Endothelial cell of umbilical vein (primary cell): ENCODE data around the gene SLAMF1. TPM values are rescaled to one million over a fixed set of nuclear protein-coding genes. Genes with fewer than 3 reads are reported as not detected.

Source experiments
- BruUV-seq: library from RNA; stranded (reverse); fragments of 400-500 nt; replicated peaks from 2 replicates; lab custom pipeline; 2021; lab: Mats Ljungman, UMichigan
- CTCF ChIA-PET: fragments of 300-600, 350-600 bp; sonication (Branson Sonifier 250); formaldehyde crosslinking; loops from one replicate; lab custom pipeline; 2021; ENCODE audit warnings: antibody characterized with exemption, inconsistent platforms; lab: Charles Lee
- POLR2A ChIA-PET: fragments of 300-600, 350-600 bp; sonication (Branson Sonifier 250); formaldehyde crosslinking; loops from one replicate; lab custom pipeline; 2021; ENCODE audit warnings: antibody characterized with exemption, inconsistent platforms; lab: Charles Lee
- DNase-seq: peaks from one replicate; pipeline ENCODE4 v3.0.0-alpha.2; 2011; ENCODE audit warnings: low read depth, low spot score
- FAIRE-seq: peaks from 2 replicates; lab custom pipeline; 2011; peaks lifted over from hg19 to GRCh38; lab: Jason Lieb, UNC
- H2AFZ ChIP-seq: 2 replicates; pipeline ENCODE4 v1.6.0; 2012; ENCODE audit warnings: low read depth, low read length, control low read depth, inconsistent platforms
- H3K27ac ChIP-seq: 2 replicates; pipeline ENCODE4 v1.5.1; 2011; ENCODE audit warnings: low read depth, mild to moderate bottlenecking, control low read depth, low read length, moderate library complexity; ENCODE audit not compliant: insufficient read depth
- H3K27me3 ChIP-seq, 2 experiments: 2 replicates each; pipeline versions ENCODE4 v1.6.0 to v1.6.1; 2011; ENCODE audit warnings: low read length in 2 of 2, mixed read lengths in 1 of 2; ENCODE audit not compliant: control insufficient read depth in 2 of 2, insufficient read depth in 2 of 2
- H3K36me3 ChIP-seq, 2 experiments: 2 replicates in 1 of 2; 3 replicates in 1 of 2; pipeline ENCODE4 v1.5.1; 2011; ENCODE audit warnings: low read length in 2 of 2, mild to moderate bottlenecking in 1 of 2, moderate library complexity in 1 of 2; ENCODE audit not compliant: control insufficient read depth in 2 of 2, insufficient read depth in 2 of 2; ENCODE audit errors: extremely low read depth in 1 of 2
- H3K4me1 ChIP-seq: 3 replicates; pipeline ENCODE4 v1.5.1; 2011; ENCODE audit warnings: mild to moderate bottlenecking, low read length; ENCODE audit not compliant: control insufficient read depth, insufficient read depth; ENCODE audit errors: extremely low read depth
- H3K4me2 ChIP-seq: 2 replicates; pipeline ENCODE4 v1.6.1; 2011; ENCODE audit warnings: low read length, control low read depth, mixed read lengths; ENCODE audit not compliant: insufficient read depth
- H3K4me3 ChIP-seq, 3 experiments: fragments of 200-600 bp in 1 of 3; sonication (generic), shearing (Covaris generic) in 1 of 3; replicated peaks in 1 of 3; 2 replicates each; pipeline ENCODE4 v1.5.1; 2011 to 2016; ENCODE audit warnings: control low read depth in 3 of 3, low read length in 3 of 3, mild to moderate bottlenecking in 2 of 3, inconsistent platforms in 1 of 3, low read depth in 1 of 3, moderate library complexity in 1 of 3; ENCODE audit not compliant: insufficient read depth in 1 of 3
- H3K79me2 ChIP-seq: 2 replicates; pipeline ENCODE4 v1.6.0; 2012; ENCODE audit warnings: low read length, inconsistent platforms; ENCODE audit not compliant: control insufficient read depth, insufficient read depth
- H3K9ac ChIP-seq: replicated peaks from 2 replicates; pipeline ENCODE3; 2011; ENCODE audit warnings: low read length, control low read depth; ENCODE audit not compliant: insufficient read depth; ENCODE audit errors: extremely low read depth
- H3K9me1 ChIP-seq: replicated peaks from 3 replicates; pipeline ENCODE4 v1.6.0; 2011; ENCODE audit warnings: mild to moderate bottlenecking, low read length; ENCODE audit not compliant: control insufficient read depth, insufficient read depth; ENCODE audit errors: extremely low read depth
- H3K9me3 ChIP-seq: replicated peaks from 2 replicates; pipeline ENCODE4 v1.5.1; 2012; ENCODE audit warnings: low read length, inconsistent platforms; ENCODE audit not compliant: control insufficient read depth, insufficient read depth
- H4K20me1 ChIP-seq: replicated peaks from 2 replicates; pipeline ENCODE3; 2011; ENCODE audit warnings: mild to moderate bottlenecking, low read length; ENCODE audit not compliant: control insufficient read depth, insufficient read depth; ENCODE audit errors: extremely low read depth
- EZH2 ChIP-seq: IDR thresholded peaks from 2 replicates; pipeline ENCODE4 v1.6.1; 2012; ENCODE audit warnings: borderline replicate concordance, low read depth, mild to moderate bottlenecking, moderate library complexity, low read length, inconsistent platforms; ENCODE audit not compliant: severe bottlenecking
- FOS ChIP-seq: IDR thresholded peaks from 2 replicates; pipeline ENCODE4 v1.6.1; 2011; ENCODE audit warnings: mild to moderate bottlenecking, low read length, moderate library complexity, borderline replicate concordance; ENCODE audit not compliant: insufficient read depth
- GATA2 ChIP-seq: IDR thresholded peaks from 2 replicates; pipeline ENCODE4 v1.7.0; 2011; ENCODE audit warnings: low read depth, mild to moderate bottlenecking, moderate library complexity, mixed read lengths, low read length; ENCODE audit not compliant: insufficient read length, insufficient read depth
- JUN ChIP-seq: IDR thresholded peaks from 2 replicates; pipeline ENCODE4 v1.6.1; 2011; ENCODE audit warnings: borderline replicate concordance, low read depth; ENCODE audit not compliant: insufficient read length, insufficient read depth
- MYC ChIP-seq: IDR thresholded peaks from one replicate; pipeline ENCODE4 v1.6.1; 2011; ENCODE audit warnings: mild to moderate bottlenecking, low read depth, low read length
- POLR2A ChIP-seq: IDR thresholded peaks from 2 replicates; pipeline ENCODE4 v1.6.1; 2012; ENCODE audit warnings: low read depth, mild to moderate bottlenecking, control low read depth, low read length
- POLR2AphosphoS5 ChIP-seq: IDR thresholded peaks from 2 replicates; pipeline ENCODE4 v1.6.1; 2012; ENCODE audit warnings: low read depth, mild to moderate bottlenecking, control low read depth, low read length, moderate library complexity; ENCODE audit not compliant: insufficient read depth
- dilution Hi-C: fragments of 300-500 bp; cut with MboI; formaldehyde crosslinking; loops from one replicate; pipeline ENCODE4 v1.15.0; 2019; ENCODE audit warnings: low sequenced_read_pairs; ENCODE audit not compliant: extremely low pct_ligation_motif_present
- intact Hi-C: fragments of 100-400 bp; cut with micrococcal nuclease; formaldehyde crosslinking; loops from one replicate; pipeline ENCODE4 v1.10.0; 2022
- polyA plus RNA-seq, 4 experiments: library from polyadenylated mRNA; depleted of rRNA in 3 of 4; stranded (reverse) in 3 of 4; unstranded in 1 of 4; fragments of >200 nt; gene quantifications; 2 replicates each; pipeline versions ENCODE4 v1.2.1 to v1.2.3, GENCODE V29; 2011 to 2012; ENCODE audit warnings: missing spikeins in 1 of 4
- total RNA-seq: library from RNA; stranded (reverse); gene quantifications from 2 replicates; pipeline ENCODE4 v1.2.3, GENCODE V29; 2021
- TF ChIP-seq, protein P1 (sequence below): IDR thresholded peaks from 2 replicates; pipeline ENCODE4 v1.6.1; 2011; ENCODE audit not compliant: insufficient read depth, insufficient read length
- TF ChIP-seq, protein P2 (sequence below), 2 donors: IDR thresholded peaks; 1 replicate in 1 of 2; 2 replicates in 1 of 2; pipeline ENCODE4 v1.5.1; 2011; ENCODE audit warnings: low read length in 2 of 2, mild to moderate bottlenecking in 2 of 2, moderate library complexity in 2 of 2, control low read depth in 1 of 2, inconsistent platforms in 1 of 2, low read depth in 1 of 2; ENCODE audit not compliant: insufficient read depth in 1 of 2; ENCODE audit errors: extremely low read depth in 1 of 2

Gene SLAMF1
- total and polyA plus RNA-seq, 2 donors (not counting 3 experiments of a cell fraction or from before 2014, with no cell fraction given), result not detected

DNA sequence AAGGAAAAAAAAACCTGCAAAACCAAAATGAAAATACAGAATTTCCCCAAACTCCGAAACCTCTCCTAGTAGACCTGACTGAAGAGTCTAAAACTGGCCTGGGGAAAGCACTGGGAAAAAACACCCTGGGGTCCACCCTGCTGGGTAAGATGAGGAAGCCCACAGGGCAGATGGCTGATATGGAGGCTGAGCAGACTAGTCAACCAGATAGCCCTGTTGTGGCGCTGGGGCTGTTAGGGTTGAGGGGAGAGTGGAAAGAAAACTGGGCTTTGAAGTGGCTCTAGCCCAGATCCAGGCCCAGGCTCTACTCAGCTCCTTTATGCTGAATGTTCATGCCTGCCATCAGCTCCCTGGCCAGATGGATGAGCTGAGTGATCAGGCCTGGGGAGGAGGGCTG lies 6.8 kb upstream of the SLAMF1 start:
- H3K27me3 ChIP-seq, result no peaks in the 10 kb centered on the region
- FAIRE-seq (no peak), DNase-seq (no peak)
- no peaks in the 10 kb centered on the region for H3K9me3 ChIP-seq
- no peak for TF ChIP-seq FOS
- no peak for TF ChIP-seq EZH2
- H3K4me3 ChIP-seq, result no peak overlapping the region
- intact Hi-C loops, result no loop called here
- no peak overlapping the region for H3K27ac ChIP-seq
- H3K9me1 ChIP-seq, result no peaks in the 10 kb centered on the region
- no peak overlapping the region for H2AFZ ChIP-seq
- H3K36me3 ChIP-seq, result no peaks in the 10 kb centered on the region
- H3K4me2 ChIP-seq, result no peak overlapping the region
- no peaks in the 10 kb centered on the region for H3K4me1 ChIP-seq
- H3K9ac ChIP-seq, result no peak overlapping the region
- BruUV-seq, result no TSS peak
- dilution Hi-C loops, result no loop called here
- no peaks in the 10 kb centered on the region for H3K79me2 ChIP-seq
- POLR2A ChIA-PET, result no interaction called here
- CTCF ChIA-PET, result no interaction called here
- no peaks in the 10 kb centered on the region for H4K20me1 ChIP-seq

DNA sequence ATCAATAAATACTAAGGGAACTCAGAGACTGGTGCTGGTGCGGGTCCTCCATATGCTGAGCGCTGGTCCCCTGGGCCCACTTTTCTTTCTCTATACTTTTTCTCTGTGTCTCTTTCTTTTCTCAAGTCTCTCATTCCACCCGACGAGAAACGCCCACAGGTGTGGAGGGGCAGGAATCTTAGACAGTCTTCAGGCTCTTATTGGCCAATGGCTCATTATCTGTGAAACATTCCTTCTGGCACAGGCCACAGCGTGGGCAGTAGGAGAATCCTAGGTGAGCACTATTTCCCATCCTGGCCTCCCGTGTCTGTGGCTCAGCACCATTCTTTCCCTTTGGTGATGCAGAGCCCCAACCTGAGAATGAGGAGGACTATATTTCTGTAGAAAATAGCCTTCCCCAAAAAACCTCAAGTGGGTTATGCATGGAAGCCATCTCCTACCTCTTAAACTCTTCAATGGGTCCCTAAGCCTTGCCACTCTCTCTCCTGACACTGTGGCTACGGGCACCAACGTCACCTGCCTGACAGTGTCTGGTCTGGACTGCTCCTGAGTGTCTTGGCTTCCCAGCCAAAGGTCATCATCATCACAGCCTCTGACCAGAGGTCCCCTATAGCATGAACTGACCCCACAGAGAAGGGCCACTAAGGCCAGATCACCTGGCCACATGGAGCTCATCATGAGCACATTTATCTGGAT lies 6.2 kb upstream of the SLAMF1 start:
- Histone ChIP-seq H3K27ac (no peak overlapping the region), H3K27me3 (no peaks in the 10 kb centered on the region), H3K9me3 (no peaks in the 10 kb centered on the region), H4K20me1 (no peaks in the 10 kb centered on the region), H3K4me1 (no peaks in the 10 kb centered on the region), H3K4me3 (no peak overlapping the region), H3K9ac (no peak overlapping the region), H3K36me3 (no peaks in the 10 kb centered on the region), H3K4me2 (no peak overlapping the region), H3K9me1 (no peaks in the 10 kb centered on the region), H2AFZ (no peak overlapping the region), H3K79me2 (no peaks in the 10 kb centered on the region)
- dilution Hi-C loops (no loop called here), intact Hi-C loops (no loop called here)
- POLR2A ChIA-PET, result no interaction called here
- CTCF ChIA-PET, result no interaction called here
- FAIRE-seq (no peak), DNase-seq (no peak)
- TF ChIP-seq FOS (no peak), POLR2AphosphoS5 (no peak), POLR2A (no peak), EZH2 (no peak), GATA2 (no peak), JUN (no peak), MYC (no peak)
- TF ChIP-seq, protein P1, sequence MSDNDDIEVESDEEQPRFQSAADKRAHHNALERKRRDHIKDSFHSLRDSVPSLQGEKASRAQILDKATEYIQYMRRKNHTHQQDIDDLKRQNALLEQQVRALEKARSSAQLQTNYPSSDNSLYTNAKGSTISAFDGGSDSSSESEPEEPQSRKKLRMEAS, result no peak
- TF ChIP-seq, protein P2, sequence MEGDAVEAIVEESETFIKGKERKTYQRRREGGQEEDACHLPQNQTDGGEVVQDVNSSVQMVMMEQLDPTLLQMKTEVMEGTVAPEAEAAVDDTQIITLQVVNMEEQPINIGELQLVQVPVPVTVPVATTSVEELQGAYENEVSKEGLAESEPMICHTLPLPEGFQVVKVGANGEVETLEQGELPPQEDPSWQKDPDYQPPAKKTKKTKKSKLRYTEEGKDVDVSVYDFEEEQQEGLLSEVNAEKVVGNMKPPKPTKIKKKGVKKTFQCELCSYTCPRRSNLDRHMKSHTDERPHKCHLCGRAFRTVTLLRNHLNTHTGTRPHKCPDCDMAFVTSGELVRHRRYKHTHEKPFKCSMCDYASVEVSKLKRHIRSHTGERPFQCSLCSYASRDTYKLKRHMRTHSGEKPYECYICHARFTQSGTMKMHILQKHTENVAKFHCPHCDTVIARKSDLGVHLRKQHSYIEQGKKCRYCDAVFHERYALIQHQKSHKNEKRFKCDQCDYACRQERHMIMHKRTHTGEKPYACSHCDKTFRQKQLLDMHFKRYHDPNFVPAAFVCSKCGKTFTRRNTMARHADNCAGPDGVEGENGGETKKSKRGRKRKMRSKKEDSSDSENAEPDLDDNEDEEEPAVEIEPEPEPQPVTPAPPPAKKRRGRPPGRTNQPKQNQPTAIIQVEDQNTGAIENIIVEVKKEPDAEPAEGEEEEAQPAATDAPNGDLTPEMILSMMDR (IDR thresholded peaks at IDR 0.05; ENCODE audit: extremely low read depth in 1 of 2, insufficient read depth in 1 of 2, low read depth in 1 of 2, low read length in 2 of 2), result no peak
- BruUV-seq, result no TSS peak
